GM21381 (cell line): ENCODE data around the gene MAGEB4.
"Not testable (repeated sequence)": the region's sequence is repeated elsewhere in the genome, so short reads cannot be mapped to it uniquely, and the experiment has no call there.

Experiments
- ATAC-seq: cut with Tn5 transposase; IDR thresholded peaks from one replicate; pipeline ENCODE4 v1.9.1; 2021; ENCODE audit warnings: mild to moderate bottlenecking, moderate library complexity; ENCODE audit not compliant: unreplicated experiment

The MAGEB4 gene, protein sequence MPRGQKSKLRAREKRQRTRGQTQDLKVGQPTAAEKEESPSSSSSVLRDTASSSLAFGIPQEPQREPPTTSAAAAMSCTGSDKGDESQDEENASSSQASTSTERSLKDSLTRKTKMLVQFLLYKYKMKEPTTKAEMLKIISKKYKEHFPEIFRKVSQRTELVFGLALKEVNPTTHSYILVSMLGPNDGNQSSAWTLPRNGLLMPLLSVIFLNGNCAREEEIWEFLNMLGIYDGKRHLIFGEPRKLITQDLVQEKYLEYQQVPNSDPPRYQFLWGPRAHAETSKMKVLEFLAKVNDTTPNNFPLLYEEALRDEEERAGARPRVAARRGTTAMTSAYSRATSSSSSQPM

DNA sequence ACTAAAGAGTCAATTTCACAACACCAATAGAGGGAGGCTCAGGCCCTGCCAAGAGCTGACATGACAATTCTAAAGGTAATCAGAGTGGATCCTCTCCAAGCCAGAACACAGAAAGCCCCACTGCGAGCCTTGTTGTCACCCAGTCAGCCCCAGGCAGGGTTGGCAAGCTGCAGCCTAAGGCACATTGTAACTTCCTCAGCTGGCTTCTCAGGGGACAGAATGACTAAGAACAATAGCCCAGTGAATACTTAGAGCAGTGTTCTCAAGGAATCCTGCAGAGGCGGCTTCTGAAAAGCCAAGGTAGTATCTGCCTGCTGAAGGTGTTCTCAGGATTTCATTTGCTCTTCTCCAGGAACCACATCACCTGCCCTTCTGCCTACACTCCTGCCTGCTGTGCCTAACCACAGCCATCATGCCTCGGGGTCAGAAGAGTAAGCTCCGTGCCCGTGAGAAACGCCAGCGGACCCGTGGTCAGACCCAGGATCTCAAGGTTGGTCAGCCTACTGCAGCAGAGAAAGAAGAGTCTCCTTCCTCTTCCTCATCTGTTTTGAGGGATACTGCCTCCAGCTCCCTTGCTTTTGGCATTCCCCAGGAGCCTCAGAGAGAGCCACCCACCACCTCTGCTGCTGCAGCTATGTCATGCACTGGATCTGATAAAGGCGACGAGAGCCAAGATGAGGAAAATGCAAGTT is at the start of gene MAGEB4:
TSS of gene MAGEB4 (plus strand) at position 277 of the 692 bp plus-strand sequence. CDS start at position 413, 136 bp downstream.
- no peak for ATAC-seq

DNA sequence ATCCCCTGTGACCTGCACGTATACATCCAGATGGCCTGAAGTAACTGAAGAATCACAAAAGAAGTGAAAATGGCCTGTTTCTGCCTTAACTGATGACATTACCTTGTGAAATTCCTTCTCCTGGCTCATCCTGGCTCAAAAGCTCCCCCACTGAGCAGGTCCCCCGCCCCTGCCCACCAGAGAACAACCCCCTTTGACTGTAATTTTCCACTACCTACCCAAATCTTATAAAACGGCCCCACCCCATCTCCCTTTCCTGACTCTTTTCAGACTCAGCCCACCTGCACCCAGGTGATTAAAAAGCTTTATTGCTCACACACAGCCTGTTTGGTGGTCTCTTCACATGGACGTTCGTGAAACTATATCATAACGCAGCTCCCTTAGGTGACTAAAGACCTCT is 47.9 kb upstream of the MAGEB4 start:
- not testable (repeated sequence) for ATAC-seq

GRCh38 chrX:30196322-30196721 is 45.5 kb upstream of the MAGEB4 start:
- ATAC-seq: no peak

- ATAC-seq: no peak
These were observed 29.6 kb upstream of the MAGEB4 start for GRCh38 chrX:30212172-30212571.

DNA sequence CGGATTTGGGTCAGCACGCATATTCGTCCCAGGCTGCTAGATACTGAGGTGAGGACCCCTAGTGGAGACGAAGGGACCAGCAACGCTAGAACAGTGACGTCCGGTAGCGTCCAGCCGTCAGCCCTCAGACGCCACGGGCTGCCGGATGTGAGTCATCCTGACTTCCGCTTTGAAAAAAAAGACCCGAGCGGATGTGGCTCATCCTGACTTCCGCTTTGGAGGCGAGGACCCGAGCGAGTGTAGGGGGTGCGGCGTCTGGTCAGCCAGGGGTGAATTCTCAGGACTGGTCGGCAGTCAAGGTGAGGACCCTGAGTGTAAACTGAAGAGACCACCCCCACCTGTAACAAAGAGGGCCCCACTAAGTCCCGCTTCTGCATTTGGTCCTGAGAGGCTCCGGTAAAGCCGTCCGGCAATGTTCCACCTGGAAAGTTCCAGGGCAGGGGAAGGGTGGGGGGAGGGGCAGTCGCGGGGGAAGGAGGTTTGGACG is 26.4 kb upstream of the MAGEB4 start, which contains the start of gene MAGEB2:
TSS of gene MAGEB2 (plus strand) at position 207 of the 487 bp plus-strand sequence. CDS start 3,018 bp downstream, outside the sequence.
- no peak for ATAC-seq

GRCh38 chrX:30217465-30217864 is 24.3 kb upstream of the MAGEB4 start:
- ATAC-seq: no peak

GRCh38 chrX:30219372-30219771 is 22.4 kb upstream of the MAGEB4 start:
- no peak for ATAC-seq

DNA sequence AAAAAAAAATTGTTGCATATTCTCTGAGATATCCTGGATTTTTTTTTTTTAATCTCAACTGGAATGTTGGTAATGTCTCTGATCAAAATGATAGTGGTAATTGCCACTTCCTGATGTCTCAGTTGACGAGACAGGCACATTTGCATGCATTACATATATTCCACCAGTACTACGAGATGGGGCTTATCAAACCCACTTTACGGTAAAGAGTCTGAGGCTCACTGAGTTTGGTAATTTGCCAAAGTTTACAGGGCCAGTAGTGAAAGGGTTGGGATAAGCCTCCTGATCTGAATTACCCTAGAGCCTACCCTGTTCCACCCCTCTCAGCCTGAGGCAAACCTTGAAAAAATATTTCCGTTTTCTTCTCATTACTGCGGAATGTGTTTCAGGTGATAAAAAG is 21.1 kb upstream of the MAGEB4 start:
- no peak for ATAC-seq

DNA sequence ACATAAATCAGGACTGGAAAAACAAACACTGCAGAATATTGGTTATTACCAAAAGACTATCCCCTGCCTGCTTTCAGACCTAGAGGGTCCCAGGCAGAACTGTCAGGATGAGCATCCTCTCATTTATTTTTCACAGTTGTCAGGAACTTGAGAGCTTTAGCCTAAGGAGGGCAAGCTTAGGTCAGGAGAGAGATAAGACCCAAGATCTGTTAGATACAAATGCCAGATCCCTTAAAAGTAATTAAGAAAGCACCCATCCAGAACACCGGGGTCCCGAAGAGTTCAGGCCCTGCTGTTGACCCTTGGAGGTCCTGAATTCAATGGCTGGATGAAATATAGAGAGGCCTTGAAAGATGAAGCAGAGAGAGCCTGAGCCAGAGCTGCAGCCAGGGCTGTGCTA is 17.3 kb upstream of the MAGEB4 start:
- no peak for ATAC-seq

- ATAC-seq: no peak
These were observed 13.3 kb upstream of the MAGEB4 start for GRCh38 chrX:30228526-30228925.

DNA sequence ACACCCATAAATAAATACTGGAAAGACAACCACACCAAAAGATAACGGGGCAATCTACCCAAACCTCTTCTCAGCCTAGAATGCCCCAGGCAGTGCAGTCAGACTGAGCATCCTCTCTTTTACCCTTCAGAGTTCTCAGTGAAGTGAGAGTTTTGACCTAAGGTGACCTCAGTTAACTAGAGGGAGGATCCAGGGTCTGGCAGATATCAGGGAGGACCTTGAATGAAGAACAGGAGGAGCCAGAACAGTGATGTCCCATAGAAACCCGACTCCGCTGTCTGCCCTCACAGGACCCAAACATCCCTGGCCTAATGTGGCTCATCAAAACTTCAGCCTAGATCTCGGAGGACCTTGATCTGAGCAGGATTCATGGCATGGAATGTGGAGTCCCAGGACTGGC is 11.4 kb upstream of the MAGEB4 start, which contains the start of gene MAGEB3:
TSS of gene MAGEB3 (plus strand) at position 263 of the 400 bp plus-strand sequence. CDS start 5,268 bp downstream, outside the sequence.
- ATAC-seq: no peak

- ATAC-seq: no peak
These were observed 5.1 kb downstream of the MAGEB4 start, which contains the start of gene MAGEB1 for GRCh38 chrX:30246769-30247489. TSS of gene MAGEB1 (plus strand) at chrX:30247146. CDS start at chrX:30250494, 3,348 bp downstream.

GRCh38 chrX:30248854-30249253 is 7.1 kb downstream of the MAGEB4 start:
- ATAC-seq: no peak

DNA sequence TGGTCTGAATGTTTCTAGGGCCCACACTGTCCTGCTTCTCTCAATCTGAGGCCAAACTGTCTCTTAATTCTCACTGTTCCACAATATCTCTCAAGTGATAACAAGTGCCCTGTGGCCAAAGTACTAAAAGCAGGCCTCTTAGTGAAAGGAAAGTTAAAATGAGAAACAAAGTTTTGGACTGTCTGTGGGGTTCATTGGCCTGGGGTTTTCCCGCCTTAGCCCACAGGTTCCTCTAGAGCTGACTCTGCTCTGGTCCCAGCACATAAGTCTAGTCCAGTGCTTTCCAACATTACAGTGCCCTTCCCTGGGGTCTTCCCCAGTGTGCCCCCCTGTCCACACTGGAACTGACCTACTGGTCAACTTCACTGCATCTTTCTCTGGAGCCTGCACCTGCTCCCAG is 11.5 kb downstream of the MAGEB4 start:
- peak; percentile 59 for ATAC-seq

GRCh38 chrX:30259927-30260326 is 18.1 kb downstream of the MAGEB4 start:
- ATAC-seq: no peak

GRCh38 chrX:30261012-30261411 is 19.2 kb downstream of the MAGEB4 start:
- no peak for ATAC-seq

GRCh38 chrX:30262763-30263162 is 21.0 kb downstream of the MAGEB4 start:
- ATAC-seq: no peak

GRCh38 chrX:30270639-30271038 is 28.8 kb downstream of the MAGEB4 start:
- no peak for ATAC-seq

GRCh38 chrX:30275498-30275897 is 33.7 kb downstream of the MAGEB4 start:
- no peak for ATAC-seq

GRCh38 chrX:30278365-30278764 is 36.6 kb downstream of the MAGEB4 start:
- ATAC-seq: no peak

GRCh38 chrX:30280428-30280827 is 38.6 kb downstream of the MAGEB4 start:
- no peak for ATAC-seq
